Superior temporal gyrus (tissue), 1 donor: ENCODE results near the gene BAIAP3.

Experiments used
- DNase-seq: peaks from one replicate; pipeline ENCODE4 v3.0.0-alpha.2; 2016; ENCODE audit errors: extremely low spot score

Gene BAIAP3

DNA sequence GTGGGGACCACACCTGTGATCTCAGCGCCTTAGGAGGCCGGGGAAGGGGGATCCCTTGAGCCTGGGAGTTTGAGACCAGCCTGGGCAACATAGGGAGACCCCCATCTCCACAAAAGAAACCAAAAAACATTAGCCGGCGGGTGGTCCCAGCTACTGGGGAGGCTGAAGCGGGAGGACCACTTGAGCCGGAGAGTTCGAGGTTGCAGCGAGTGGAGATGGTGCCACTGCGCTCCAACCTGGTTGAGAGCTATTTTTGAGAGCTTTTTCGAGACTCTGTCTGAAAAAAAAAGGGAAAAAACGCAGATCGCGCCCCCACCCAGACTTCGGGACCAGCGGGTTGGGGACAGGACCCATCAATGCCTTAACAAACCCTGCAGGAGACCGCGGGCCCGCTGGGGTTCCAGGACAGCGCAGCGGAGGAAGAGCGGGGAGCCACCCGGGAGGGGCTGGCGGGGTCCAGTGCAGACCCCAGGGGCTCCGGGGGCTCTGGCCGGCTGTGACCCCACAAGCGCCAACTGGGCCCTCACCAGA lies 762 bp upstream of the BAIAP3 start:
- DNase-seq: no peak

DNA sequence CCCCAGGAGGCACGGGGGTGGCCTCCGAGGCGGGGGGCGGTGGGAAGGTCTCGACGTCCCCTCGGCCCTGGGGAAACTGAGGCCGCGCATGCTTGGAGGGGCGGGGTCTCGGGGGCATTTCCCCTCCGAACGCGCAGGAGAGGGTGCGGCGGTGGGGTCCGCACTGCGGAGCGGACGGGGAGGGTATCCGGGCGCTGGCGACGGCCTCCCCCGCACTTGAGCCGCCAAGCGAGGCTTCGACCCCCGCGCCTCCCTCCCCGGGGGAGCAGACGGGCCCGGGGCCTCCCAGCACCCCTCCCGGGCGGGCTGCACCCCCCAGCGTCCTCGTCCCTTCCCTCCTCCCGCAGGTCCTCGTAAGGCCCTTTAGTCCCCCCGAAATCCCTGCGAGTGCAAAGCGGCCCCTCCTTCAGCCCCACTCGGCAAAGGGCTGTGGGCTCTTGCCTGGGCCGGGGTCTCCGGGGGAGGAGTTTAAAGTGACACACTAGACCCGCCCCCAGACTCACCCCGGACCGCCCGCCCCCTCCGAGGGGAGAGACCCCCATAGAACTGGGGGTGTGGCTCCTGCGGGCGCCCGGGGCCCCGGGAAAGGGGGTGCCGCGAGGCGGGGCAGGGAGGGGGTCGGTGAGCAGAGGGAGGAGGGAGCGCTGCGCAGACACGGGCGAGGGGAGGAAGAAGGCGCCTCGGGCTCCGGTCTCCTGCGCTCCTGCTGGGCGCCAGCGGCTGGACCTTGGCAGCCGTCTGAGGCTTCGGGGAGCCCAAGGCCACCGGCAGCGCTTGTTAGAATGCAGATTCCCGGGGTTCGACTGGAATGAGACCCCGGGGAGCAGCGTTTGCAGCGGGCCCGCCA lies 632 bp downstream of the BAIAP3 start:
- DNase-seq: no peak

DNA sequence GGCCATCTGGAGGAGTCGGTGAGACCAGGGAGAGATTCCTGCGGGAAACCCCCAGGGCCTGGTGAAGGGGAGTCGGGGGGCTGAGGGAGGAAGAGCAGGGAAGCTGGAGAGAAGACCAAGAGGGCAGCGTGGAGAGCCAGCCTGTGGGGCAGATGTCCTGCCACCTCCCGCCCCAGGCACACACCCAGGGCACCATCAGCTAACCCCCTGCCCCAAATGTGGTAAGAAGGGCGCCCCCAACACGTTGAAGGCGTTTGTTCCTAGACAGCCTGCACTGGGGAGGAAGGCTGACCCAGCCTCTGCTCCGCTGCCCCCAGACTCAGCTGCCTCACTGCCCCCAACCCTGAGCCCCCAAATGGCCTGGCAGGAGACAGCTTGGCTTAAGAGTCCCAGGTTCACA lies 1.3 kb downstream of the BAIAP3 start:
- DNase-seq: no peak

DNA sequence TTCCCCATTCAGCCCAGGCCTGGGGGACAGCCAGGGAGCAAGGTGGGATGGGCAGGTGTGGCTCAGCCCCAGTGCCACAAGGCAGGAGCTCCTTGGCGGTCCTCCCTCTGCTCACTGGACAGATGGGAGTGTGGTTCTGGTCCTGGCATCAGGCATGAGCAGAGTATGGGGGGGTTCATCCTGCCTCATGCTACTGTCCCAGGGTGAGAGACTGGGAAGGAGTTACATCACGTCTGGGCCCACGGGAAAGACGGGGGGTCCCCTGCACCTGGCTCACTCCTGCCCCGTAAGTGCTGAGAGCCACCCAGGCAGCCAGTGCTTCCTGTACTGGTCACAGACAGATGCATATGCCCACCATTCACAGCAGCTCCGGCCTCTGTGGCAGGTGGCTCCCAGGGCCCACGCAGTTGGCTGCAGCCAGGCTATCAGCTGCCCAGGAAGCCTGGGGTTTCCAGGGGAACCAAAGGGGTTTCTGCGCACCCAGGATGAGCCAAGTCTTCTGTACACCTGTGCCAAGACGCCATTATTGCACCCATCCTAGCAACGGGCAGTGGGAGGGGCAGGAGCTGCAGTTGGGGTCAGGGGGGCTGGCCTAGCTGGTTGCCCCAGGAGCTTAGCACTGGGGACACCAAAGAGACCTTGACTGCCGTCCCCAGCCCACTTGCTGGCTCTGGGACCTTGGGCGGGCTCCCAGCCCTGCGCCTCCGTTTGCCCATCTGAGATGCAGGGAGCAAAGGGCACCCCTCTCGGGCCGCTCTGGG lies 1.9 kb downstream of the BAIAP3 start:
- DNase-seq: peak; percentile 18

DNA sequence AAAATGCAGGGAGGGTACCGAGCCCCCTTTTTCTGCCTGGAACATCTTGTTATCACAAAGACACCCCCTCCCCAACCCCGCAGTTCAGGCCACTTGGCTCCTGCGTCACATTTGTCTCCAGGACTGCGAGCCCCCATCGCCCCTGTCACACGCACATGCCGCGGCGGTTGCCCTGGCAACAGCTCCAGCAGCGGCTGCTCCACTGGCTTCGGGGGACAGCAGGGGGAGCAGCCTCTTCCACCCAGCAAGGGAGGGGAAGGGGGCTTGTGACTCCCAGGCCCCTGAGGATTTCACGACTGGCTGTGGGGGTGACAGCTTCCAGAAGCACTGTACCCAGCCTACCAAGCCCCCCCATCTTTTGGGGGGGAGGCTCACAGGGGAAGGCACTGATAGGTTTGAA lies 2.6 kb downstream of the BAIAP3 start:
- peak; percentile 12 for DNase-seq

DNA sequence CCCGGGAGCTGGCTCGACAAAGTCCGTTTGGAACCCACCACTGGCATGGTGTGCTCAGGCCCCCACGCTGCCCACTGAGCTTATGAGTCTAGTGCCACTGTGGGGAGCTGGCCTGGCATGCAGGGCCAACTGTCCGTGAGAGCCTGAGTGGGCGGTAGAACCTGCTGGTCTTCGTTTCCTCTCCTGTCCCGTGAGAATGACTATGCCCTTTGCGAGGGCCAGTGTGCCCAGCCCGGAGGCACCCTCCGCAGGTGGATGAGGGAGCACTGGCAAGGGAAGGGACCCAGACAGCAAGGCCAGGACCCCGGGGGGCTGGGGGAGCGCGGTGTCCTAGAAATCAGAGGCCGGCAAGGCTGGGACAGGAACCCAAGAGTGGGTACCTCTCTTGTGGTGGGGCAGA lies 3.2 kb downstream of the BAIAP3 start:
- DNase-seq: no peak

DNA sequence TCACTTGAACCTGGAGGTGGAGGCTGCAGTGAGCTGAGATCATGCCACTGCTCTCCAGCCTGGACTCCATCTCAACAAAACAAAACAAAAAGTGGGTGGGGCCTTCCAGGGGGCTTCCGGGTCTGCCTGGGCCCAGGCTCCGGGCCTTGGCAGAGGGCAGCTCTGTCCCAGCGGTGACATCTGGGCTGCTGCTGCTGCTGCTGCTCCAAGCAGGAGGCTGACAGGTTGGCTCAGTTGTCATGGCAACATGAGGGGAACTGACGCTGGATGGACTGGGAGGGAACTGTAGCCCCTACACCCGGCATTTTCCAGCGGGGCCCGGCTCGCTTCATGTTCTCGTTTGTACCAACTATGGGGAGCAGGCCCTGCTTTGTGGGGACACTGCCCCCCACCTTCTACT lies 4.0 kb downstream of the BAIAP3 start:
- DNase-seq: no peak

DNA sequence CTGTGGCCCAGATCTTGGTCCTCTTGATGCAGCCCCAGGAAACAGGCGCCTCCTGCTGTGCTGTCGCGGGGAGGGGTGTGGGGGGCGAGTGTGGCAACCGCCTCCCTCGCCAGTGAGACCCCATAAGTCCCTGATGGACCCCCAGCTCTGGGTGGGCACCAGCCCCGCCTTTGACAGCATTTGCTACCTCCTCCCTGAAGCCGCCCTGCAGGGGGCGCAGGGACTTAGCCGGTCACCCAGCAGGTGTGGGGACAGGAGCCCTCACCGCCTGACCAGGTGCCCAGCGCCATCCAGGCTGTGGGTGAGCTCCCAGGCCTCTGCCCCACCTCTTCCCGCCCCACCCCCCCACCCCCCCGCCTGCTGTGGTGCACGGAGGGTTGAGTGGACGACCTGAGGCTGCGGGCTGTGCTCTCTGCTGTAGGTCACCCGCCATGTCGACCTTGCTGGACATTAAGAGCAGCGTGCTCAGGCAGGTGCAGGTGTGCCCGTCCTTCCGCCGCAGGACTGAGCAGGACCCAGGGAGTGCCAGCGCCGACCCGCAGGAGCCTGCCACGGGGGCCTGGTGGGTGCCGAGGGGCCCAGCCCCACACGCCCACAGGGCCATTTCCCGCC lies 4.8 kb downstream of the BAIAP3 start:
- DNase-seq: no peak

DNA sequence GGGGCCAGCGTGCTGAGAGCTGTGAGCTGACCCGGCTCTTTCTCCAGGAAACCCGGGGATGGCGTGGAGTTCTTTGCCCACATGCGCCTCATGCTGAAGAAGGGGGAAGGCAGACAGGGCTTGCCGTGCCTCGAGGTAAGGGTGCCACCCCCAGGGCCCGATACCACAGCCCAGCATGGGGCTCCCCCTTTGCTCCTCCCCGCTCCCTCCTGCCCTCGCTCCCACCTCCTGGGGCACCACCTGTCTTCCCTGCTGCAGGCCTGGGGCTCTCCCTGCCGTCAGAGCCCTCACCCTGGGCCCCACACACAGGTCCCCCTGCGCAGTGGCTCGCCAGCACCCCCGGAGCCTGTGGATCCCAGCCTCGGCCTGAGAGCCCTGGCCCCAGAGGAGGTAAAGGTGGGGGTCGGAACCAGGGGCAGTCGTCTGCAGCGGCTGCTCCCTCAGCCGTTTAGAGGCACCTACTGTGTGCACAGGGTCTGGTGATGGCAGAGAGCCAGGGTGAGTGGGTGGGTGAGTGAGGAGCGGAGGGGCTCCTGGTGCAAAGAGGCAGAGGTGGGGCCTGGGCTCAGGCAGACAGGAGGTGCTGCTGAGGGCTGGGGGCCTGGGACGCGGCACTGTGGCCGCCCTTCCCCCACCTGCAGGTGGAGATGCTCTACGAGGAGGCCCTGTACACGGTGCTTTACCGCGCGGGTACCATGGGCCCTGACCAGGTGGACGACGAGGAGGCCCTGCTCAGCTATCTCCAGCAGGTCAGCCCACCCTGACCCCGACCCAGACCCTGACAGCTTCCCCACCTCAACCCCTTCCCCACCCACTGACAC lies 5.6 kb downstream of the BAIAP3 start:
- no peak for DNase-seq

DNA sequence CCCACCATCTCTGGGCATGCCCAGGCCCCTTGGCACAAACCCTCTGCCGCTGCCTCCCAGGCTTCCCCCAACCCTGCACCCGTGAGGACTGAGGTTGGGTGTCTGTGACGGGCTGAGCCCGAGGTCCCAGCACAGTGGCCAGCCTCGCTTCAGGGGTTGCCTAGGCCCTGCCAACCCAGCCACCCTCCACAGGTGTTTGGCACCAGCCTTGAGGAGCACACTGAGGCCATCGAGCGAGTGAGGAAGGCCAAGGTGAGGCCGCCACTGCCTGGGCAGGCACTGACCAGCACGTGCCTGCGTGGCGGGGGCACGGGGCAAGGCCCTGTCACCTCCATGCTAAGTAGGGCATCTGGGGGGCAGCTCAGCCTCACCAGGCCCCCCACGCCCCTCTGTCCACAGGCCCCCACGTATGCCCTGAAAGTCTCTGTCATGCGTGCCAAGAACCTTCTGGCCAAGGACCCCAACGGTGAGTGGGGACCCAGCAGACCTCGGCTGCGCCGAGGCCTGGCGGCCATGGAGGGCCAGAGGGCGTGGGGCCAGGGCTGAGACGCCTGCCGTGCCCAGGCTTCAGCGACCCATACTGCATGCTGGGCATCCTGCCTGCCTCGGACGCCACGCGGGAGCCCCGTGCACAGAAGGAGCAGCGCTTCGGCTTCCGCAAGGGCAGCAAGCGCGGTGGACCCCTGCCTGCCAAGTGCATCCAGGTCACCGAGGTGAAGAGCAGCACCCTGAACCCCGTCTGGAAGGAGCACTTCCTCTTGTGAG lies 7.5 kb downstream of the BAIAP3 start:
- DNase-seq: no peak

DNA sequence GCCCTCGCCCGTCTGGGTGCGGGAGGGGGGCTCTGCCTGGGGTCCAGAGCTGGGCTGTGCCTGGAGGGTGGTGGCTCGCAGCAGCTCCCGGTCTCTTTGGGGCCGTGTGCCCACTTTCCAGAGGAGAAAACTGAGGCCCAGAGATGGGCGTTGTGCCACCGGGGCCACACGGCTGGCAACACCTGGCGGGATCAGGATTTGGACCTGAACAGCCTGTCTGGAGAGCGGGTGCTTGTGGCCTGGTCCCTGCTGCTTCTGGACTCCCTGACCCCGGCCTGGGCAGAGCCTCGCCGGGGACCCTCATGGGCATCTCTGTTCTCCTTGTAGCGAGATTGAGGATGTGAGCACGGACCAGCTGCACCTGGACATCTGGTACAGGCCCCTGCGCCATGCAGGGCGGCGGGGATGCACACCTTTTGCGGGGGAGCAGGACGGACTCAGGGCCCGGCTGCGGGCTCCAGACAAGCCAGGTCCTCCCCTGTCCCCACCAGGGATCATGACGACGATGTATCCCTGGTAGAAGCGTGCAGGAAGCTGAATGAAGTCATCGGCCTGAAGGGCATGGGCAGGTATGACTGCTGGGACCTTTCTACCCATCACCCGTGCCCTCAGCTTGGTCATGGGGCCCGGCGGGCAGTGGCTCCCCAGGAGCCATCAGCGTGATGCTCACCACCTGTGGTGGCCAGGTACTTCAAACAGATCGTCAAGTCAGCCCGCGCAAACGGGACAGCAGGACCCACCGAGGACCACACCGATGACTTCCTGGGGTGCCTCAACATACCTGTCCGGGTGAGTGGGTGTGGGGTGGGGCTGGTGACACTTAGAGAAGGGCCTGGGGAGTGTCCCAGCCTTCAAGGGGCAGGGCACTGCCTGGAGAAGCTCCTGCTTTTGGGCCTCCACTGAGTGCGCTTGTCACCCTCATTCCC lies 8.3 kb downstream of the BAIAP3 start:
- DNase-seq: no peak

DNA sequence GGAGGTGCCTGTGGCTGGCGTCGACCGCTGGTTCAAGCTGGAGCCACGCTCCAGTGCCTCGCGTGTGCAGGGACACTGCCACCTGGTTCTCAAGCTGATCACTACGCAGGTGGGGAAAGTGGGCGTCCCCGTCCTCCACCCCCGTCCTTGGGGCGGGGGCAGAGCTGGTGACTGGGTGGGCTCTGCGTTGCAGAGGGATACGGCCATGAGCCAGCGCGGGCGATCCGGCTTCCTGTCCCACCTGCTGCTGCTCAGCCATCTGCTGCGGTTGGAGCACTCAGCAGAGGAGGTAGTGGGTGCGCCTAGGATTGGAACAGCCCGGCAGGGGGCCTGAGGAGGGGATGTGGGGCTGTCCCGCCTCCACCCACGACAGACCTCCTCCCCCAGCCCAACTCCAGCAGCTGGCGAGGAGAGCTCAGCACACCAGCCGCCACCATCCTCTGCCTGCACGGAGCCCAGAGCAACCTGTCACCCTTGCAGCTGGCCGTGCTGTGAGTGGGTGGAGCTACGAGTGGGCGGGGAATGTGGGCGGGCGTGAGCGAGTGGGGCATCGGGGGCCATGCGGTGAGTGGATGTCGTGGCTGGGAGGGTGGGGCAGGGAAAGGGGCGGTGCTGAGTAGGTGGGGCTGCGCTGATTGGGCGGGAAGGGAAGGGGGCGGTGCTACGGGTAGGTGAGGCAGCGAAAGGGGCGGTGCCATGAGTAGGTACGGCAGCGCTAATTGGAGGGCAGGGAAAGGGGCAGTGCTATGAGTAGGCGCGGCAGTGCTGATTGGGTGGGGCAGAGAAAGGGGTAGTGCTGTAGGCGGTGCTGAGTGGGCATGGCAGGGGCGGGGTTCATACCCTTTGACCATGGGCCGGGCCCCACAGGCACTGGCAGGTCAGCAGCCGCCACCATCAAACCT lies 9.3 kb downstream of the BAIAP3 start:
- peak; percentile 74 for DNase-seq

DNA sequence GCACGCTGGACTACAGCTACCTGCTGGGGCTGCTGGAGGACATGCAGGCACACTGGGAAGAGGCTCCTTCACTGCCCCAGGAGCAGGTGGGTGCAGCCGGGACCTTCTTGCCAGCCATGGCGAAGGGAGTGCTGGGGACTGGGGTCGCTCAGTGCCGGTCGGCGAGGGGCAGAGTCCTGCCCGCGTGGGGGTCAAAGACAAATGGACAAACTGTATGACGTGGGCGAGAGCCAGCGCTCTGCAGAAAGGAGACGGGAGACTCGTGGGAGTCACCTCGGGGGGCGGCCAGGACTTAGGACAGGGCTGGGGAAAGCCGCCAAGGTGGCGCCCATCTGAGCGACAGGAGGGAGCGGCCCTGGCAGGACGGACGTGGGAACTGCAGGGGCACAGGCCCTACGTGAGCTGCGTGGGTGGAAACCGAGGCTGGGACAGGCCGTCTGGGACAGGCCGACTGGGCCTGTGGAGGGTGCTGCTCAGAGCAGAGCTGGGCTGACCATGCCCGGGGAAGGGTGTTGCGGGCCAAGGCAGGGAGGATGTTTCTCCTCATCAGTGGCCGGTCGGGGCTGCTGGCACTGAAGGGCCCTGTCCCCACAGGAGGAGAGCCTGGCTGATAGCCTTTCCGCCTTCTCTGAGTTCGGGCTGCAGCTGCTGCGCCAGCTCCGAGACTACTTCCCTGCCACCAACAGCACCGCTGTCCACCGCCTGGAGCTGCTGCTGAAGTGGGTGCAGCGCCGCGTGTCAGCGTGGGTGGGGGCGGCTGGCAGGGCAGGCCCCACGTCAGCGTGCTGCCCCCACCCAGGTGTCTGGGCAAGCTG lies 10.2 kb downstream of the BAIAP3 start:
- DNase-seq: no peak

DNA sequence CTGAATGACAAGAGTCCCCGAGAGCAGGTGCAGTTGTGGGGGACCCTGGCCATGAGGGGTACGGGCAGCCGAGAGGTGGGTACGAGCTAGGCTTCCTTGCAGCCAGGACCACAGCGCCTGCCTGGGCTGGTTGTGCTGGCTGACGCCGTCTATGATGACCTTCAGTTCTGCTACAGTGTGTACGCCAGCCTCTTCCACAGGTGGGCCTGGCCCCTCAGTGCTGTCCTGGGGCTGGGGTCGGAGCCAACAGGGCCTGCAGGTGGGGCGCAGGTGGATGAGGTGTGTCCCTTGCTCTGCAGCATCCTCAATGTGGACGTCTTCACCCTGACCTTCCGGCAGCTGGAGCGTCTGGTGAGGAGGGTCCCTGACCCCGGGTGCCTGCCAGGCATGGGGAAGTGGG lies 11.1 kb downstream of the BAIAP3 start:
- no peak for DNase-seq

DNA sequence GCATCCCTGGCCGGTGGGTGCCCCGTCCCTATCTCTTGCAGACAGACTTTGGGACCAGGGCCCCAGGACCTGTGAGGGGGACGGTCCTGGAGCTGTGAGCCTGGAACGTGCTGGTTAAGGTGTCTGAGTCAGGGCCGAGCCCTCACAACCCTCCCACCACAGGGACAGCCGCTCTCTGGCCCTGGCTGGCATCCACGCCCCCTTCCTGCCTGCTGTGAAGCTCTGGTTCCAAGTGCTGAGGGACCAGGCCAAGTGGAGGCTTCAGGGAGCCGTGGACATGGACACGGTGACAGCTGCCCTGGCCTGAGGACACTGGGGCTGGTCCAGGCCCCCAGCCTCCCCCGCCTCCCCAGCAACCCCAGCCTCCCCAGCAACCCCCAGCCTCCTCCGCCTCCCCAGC lies 11.6 kb downstream of the BAIAP3 start:
- DNase-seq: no peak

DNA sequence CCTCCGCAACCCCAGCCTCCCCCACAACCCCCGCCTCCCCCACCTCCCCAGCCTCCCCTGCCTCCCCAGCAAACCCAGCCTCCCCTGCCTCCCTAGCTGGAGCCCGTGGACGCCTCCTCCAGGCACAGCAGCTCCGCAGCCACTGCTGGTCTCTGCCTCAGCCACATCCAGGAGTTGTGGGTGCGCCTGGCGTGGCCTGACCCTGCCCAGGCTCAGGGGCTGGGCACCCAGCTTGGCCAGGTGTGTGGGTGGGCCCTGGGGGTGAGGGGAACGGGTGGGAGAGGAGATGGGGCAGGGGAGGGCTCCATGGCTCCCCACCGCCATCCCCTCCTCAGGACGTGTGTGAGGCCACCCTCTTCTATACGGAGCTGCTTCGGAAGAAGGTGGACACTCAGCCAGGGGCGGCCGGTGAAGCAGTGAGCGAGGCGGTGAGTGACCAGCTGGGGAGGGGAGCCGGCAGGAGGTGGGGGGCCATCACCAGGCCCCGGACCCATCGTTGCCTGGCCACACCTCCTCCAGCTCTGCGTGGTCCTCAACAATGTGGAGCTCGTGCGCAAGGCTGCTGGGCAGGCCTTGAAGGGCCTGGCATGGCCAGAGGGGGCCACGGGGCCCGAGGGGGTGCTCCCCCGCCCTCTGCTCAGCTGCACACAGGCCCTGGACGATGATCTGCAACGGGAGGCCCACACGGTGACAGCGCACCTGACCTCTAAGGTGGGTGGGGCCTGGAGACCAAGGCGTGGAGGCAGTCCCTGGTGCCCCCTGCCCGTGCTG lies 12.4 kb downstream of the BAIAP3 start:
- DNase-seq: no peak
